ENCODE data around the gene MRGPRG. TPM values are rescaled to one million over a fixed set of nuclear protein-coding genes. Genes with fewer than 3 reads are reported as not detected.
"Not testable (repeated sequence)": the region's sequence is repeated elsewhere in the genome, so short reads cannot be mapped to it uniquely, and the experiment has no call there.

Gene MRGPRG
- total RNA-seq, result not detected

DNA sequence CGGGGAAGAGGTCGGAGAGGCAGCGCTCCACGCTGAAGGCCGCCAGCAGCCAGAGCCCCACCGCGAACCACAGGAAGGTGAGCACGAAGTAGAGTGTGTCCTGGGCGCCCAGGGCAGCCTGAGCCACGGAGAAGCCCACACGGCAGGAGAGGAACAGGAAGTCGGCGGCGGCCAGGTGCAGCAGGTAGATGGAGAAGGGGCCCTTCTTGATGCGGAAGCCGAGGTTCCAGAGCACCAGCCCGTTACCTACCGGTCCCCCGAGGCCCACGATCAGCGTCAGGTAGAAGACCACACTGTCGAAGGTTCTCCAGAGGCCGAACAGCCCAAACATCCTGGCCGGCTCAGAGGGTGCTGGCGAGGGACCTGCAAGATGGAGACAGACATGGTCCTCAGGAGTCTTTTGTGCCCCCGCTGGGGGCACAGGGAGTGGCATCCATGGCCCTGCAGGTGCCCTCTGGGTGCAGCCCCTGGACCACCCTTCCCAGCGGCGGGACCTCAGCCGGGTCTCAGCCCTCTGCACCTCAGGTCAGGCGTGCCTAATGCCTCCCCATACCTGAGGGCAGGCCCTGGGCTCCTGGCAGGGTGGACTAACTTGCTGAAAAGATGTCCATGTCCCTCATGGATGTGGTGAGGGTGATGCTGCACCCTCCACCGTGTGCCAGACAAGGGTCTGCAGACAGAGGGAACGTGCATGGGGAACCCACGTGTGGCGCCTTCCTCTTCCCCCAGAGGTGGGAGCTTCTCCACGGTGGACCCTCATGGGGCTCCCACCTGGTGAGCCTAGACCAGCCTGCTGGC lies at the start of gene MRGPRG:
MRGPRG (minus strand) TSS at position 331 of the 798 bp plus-strand sequence; CDS start at position 331, 0 bp downstream.
- peak; percentile 40 for DNase-seq (ENCODE audit: low spot score)

GRCh38 chr11:3262548-3262947 lies 43.9 kb upstream of the MRGPRG start:
- not testable (repeated sequence) for DNase-seq (ENCODE audit: low spot score)

- not testable (repeated sequence) for DNase-seq (ENCODE audit: low spot score)
Observed at GRCh38 chr11:3261831-3262230, 43.2 kb upstream of the MRGPRG start.

DNA sequence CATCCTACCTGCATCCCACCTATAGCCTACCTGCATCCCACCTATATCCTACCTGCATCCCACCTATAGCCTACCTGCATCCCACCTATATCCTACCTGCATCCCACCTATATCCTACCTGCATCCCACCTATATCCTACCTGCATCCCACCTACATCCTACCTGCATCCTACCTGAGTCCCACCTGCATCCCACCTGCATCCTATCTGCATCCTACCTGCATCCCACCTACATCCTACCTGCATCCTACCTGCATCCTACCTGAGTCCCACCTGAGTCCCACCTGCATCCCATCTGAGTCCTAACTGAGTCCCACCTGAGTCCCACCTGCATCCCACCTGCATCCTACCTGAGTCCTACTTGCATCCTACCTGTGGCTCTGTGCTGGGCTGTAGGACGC lies 38.9 kb upstream of the MRGPRG start:
- not testable (repeated sequence) for DNase-seq (ENCODE audit: low spot score)

DNA sequence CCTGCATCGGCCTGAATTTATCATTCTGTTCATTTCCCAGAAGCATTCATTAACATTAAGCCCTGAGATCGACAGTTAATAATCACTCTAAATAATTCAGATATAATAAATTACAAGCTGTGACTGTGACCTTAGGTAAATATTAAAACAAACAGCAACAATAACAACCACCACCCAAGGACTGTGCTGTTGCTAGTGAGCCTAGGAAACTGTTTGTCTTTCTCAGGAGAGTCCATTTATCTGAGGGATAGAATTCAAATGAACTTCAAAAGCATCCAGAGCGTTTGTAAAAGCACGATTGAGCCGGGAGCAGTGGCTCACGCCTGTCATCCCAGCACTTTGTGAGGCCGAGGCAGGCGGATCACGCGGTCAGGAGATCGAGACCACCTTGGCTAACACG lies 36.6 kb upstream of the MRGPRG start:
- not testable (repeated sequence) for DNase-seq (ENCODE audit: low spot score)

- not testable (repeated sequence) for DNase-seq (ENCODE audit: low spot score)
Observed at GRCh38 chr11:3254773-3255172, 36.2 kb upstream of the MRGPRG start.

DNA sequence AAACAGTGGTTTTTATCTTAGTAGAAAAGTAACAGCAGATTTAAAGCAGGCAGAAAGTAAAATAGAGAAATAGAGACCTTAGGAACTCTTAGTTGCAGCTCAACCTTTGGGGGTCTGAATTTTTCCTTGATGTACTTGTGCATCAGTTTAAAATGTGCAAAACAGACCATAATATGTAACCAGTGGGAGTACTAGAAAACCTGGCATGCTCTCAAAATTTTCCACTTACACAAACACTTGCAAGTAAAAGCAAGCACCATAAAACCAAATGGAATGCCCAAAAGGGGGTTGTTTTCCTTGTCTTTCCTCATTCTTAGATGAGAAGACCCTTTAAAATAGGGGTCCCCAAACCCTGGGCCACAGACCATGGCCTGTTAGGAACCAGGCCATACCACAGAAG lies 26.5 kb upstream of the MRGPRG start:
- DNase-seq (ENCODE audit: low spot score), result no peak

- no peak for DNase-seq (ENCODE audit: low spot score)
Observed at GRCh38 chr11:3243880-3244279, 25.3 kb upstream of the MRGPRG start.

DNA sequence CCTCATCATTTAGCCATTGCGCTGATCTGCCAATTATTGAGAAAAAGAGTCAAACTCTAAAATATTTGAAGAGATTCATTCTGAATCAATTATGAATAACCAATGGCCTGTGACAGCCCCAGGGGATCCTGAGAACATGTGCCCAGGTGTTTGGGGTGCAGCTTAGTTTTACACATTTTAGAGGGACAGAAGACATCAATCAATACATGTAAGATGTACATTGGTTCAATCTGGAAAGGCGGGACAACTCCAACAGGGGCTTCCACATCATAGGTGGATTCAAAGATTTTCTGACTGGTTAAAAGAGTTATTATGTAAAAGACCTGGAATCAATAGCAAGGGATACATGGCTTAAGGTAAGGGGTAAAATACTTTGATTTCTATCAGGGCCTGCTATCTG lies 18.5 kb upstream of the MRGPRG start:
- no peak for DNase-seq (ENCODE audit: low spot score)

- no peak for DNase-seq (ENCODE audit: low spot score)
Observed at GRCh38 chr11:3234846-3235245, 16.2 kb upstream of the MRGPRG start.

- no peak for DNase-seq (ENCODE audit: low spot score)
Observed at GRCh38 chr11:3232956-3233355, 14.3 kb upstream of the MRGPRG start.

- DNase-seq (ENCODE audit: low spot score), result no peak
Observed at GRCh38 chr11:3231851-3232744, 13.5 kb upstream of the MRGPRG start, which contains the start of gene MRGPRE. TSS of gene MRGPRE (minus strand) at chr11:3232417. CDS start at chr11:3228799, 3,618 bp downstream.

DNA sequence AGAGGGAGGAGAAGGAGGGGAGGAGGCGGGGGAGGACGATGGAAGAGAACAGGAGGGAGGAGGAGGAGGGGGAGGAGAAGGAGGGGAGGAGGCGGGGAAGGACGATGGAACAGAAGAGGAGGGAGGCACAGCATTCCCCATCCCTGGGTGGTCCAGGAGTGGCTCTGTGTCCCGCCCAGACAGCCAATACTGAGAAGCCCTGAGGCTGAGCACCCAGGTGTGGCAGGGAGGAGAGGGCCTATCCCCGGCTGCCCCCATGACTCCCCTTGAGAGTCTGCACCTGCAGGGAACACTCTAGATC lies 12.9 kb upstream of the MRGPRG start:
- no peak for DNase-seq (ENCODE audit: low spot score)

DNA sequence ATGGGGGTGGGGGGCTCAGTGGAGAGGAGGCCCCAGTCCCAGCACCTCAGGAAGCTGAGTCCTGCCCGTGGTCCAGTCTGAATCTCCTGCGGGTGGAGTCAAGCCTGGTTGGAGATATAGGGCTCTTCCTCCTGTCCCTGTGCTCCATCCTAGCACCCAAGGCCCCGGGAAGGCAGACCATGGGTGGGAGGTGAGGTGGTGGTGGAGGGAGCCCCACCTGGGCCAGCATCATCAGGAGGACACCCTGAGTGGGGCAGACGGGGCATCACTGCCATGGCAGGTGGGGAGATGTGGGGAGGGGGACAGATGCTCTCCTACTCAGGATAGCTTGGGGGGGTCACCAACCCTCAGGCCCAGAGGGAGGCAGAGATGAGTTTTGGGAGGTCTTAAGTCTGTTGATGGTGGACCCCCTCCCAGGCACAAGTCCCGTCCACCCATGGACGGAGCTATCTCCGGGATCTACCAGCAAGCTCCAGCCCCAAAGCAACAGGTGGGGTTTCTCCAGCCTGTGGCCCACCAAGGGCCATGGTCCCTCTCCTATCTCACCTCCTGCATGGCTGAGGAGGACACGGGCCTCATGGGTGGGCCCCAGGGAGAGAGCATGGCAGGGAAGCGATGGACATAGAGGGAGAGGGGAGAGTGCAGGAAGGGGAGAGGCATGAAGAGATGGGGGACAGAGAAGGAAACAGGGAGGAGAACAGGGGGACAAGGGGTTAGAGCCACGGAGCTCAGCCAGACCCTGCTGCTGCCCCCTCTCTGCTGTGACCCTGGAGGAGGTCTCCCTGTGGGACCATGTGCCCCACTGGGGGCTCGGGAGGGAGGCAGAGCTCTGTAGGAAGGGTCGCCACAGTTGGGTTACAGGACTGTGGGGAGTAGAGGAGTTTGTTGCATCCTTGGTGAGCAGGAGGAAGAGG lies 12.3 kb upstream of the MRGPRG start:
- no peak for DNase-seq (ENCODE audit: low spot score)

GRCh38 chr11:3229673-3230630 lies 11.3 kb upstream of the MRGPRG start:
- no peak for DNase-seq (ENCODE audit: low spot score)

GRCh38 chr11:3228445-3228829 lies 9.8 kb upstream of the MRGPRG start:
- no peak for DNase-seq (ENCODE audit: low spot score)

GRCh38 chr11:3227568-3228444 lies 9.2 kb upstream of the MRGPRG start:
- DNase-seq (ENCODE audit: low spot score), result no peak

DNA sequence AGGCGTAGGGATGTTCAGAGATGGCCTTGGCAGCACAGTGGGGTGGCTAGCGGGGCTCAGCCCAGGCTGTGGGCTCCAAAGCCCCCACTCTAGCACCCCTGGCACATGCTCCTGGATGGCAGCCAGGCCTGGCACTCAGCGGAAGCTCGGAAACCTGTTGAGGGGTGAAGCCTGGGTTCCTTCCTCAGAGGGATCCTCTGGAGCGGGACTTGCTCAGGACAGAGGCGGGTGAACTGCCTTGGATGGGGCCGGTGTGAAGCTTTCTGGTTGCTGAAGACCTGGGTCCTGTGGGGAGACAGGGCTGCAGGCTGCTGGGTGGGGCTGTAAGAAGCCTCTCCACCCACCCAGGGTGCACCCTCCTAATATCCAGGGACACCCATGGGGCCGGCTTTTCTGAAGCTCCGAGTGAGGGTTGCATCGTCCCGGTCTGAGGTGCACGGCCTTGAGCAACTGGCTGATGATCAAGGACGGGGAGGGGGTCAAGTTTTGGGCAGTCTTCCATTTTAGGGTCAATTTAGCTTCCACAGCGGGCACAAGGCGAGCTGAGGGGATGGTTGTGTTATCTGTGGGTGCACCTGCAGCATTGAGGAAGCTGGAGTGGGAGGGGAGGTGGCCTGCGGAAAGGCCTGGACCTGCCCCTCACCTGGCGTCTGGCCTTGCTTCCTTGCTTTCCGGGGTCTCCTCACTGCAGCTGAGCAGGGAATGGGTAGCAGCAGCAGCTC lies 8.4 kb upstream of the MRGPRG start:
- no peak for DNase-seq (ENCODE audit: low spot score)
